HG02623 (cell line): Measurements from ENCODE around the gene CARD16.
"Not testable (repeated sequence)": the region's sequence is repeated elsewhere in the genome, so short reads cannot be mapped to it uniquely, and the experiment has no call there.

ENCODE experiments used
- ATAC-seq: cut with Tn5 transposase; IDR thresholded peaks from one replicate; pipeline ENCODE4 v1.9.1; 2021; ENCODE audit warnings: moderate library complexity; ENCODE audit not compliant: unreplicated experiment

Gene CARD16

DNA sequence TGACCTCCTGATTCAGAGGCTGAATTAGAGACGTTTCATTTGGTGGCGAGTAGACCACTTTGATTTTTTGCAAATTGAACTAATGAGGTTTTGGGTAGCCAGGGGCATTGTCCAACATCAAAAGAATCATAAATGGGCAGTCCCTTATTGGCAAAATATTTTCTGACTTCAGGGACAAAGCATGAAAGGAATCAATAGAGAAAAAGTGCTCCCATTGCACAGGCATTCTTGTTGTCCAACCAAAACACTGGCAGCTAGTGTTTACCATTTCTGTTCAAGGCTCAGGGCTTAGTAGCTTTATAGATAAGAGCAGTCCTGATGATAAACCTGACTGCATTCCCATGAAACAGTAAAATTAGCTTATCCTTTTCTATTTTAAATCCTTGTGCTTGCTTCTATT, 6.4 kb upstream of the CARD16 start:
- ATAC-seq: no peak

DNA sequence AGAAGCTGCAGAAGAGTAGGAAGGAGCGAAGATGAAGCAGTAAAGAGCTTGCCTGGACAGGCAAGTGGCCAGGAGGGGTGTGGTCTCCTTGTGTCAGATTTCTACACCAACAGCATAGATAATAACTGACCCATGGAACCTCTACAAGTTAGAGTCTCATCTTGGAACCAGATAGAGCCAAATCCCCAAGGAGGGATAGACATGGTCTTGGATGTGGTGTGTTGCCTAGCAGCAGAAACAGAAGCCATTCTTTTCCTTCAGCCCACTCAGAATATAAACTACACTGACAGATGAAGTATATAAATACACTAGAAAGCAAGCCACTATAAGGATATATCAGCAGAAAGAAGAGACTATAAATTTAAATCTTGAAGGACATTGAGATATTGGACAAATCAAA, 4.3 kb upstream of the CARD16 start:
- ATAC-seq: no peak

DNA sequence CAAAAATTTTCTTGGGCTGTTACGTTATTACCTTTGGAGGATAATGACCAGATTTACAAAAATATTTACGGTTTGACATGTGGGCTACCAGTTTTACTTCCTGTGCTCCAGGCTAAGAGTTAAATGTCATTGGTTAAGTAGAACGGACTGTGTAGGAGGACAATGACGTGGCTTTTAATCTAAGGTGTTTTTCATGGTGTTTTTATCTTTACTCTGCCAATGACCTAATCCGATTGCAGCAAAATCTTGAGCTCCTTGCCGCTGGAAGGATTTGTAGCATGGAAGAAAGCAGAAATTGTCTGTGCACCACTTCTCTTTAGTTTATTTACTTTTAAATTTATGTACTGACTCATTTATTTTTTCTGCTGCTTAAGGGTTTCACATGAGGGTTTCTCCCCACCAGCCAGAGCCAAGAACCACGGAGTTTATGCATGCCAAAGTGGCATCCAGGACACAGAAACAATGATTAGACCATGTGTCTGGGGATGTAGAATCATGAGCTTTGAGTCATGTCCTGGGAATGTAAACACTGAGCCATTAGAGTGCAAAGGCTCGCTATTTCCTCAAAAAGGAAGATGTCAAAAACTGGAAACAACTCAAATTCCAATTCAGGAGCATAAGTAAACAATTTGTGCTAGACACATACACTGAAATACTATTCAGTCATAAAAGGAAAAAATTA, 1.9 kb upstream of the CARD16 start:
- no peak for ATAC-seq

DNA sequence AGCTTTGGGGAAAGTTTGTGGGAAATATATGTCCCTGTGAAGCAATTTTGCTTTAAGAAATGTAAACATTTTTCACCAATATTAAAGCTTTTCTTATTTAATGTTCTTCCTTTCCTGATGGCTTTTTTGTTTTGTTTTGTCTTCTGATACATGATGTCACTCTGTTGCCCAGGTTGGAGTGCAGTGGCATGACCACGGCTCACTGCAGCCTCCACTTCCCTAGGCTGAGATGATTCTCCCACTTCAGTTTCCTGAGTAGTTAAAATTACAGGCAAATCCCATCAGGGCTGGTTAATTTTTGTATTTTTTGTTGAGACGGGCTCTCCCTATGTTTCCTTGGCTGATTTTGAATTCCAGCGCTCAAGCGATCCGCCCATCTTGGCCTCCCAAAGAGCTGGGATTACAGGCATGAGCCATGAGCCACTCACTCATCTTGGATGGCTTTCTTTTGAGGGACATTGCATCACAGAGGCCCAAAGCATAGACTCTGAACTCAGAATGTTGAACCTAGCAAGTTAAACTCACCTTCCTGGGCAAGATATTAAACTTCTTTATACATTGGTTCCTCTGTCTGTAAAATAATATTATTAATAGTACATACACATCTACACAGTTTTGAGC, 651 bp upstream of the CARD16 start:
- no peak for ATAC-seq

DNA sequence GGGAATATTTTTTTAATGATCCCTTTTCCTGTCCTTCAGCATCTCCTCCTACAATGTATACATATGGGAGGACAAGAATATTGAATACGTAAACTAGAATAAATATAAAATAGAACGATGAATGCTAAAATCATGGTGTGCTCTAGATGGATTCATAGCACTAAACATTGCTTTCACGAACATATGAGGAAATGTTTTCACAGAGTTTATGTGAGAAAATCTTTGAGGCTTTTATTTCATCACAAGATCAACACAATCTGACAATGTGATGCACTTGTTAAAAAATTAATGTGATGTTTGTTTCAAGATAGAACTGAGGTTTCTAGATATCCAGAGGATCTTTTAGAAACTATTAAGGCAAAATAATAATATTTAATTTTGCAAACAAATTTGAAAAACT, 3.0 kb downstream of the CARD16 start:
- no peak for ATAC-seq

DNA sequence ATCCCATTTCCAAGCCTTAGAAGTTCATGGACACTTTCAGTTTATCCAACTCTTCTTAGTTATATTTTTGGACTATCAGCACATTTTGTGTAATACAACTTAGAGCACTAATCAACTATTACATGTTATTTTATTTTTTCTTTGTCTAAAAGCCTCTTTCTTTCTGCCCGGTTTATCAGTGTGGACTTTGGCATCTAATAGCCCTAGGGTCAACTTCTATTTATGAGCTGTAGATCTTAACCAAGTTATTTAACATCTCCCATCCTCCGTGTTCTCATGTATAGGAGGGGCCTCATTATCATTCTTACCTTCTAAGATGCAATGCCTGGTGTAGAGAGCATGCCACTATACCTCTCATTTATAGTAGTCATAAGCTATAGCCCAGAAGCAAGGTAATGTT, 4.4 kb downstream of the CARD16 start:
- no peak for ATAC-seq

DNA sequence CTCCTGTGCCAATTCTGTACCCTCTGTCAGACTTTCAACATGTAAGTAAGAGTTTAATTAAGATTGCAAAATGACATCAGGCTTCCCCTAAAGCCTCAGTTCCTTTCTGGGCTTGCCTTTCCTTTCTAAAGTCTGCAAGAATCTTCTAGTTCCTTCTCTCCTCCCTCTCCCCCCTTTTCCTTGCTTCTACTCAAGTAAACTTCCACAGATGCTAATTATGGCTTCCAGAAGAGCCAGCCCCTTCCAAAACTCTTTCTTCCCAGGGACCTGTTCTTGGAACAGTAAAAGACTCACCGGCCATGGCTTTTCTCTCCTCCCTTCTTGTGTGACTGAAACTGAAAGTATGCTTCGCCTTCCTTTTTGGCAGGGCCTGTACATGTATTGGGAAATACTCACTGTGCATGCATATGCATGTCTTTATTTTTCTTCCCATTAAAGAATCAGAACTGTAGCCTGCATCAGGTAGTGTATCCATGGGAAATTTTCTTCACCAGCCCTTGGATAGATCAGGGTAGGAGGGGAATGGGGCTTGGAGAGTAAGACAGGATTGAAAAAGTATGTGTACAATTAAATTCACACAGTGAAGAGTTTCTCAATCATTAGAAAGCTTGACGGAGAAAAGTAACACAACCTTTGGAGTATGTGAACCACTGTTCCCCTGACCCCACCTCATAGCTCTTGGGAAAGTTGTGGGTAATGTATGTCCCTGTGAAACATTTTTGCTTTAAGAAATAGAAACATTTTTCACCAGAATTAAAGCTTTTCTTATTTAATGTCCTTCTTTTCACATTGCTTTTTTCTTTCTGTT, 10.1 kb downstream of the CARD16 start, which contains the start of gene CASP1:
Gene CASP1, minus strand, starts transcription at position 332 of the 808 bp plus-strand sequence. Its CDS starts 31 bp downstream, at position 301.
- ATAC-seq: peak; percentile 97

DNA sequence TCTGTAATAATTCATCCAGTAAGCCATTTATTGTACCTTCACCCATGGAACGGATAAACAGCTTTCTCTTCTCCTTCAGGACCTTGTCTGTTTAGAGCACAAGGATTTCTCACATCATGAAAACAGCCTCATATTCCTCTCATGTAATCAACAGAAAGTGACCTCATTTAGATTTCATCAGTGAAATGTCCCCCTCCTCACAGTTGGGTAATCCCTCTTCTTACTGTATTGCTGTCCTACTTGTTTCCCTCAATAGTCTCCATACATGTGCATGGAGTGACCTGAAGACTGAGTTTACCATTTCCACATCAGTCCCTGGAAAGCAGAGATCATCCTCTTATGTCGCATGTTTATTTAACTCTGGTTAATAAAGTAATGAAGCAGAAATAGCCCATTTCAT, 10.7 kb downstream of the CARD16 start:
- ATAC-seq: not testable (repeated sequence)

DNA sequence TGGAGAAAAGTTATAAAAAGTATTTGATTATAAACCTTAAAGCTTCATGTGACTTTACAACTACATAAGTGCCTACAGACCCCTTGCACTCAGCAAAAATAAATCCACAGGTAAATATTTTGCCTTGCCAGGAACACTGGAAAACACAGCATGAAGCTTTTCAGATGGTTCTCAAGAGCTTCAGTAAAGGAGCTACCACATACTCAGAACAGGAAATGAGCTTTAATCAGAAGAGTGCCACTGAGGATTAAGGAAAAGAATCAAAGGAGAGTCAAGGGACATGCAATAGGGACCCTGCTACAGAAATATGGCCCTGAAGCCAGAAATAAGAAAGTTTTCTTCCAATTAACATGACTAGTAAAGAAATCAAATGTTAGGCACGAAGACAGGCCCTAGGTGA, 11.4 kb downstream of the CARD16 start:
- ATAC-seq: no peak

DNA sequence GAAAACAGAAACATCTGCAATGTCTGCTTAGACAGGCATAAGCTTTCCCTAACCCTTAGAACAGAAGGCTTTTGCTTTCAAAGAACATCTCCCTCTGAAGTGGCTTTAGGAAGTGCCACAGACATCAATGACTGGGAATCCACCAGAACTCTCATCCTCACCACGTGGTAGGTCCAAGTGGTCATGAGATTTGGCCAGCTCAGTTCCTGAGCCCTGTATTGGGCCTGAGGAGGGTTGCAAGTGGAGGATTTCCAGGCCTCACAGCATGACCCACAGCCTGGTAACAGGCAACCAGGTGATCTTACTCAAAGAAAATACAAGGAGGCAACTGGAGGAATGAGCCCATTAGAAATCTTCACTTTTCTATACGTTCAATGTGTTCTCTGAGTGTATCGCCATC, 11.8 kb downstream of the CARD16 start:
- no peak for ATAC-seq

DNA sequence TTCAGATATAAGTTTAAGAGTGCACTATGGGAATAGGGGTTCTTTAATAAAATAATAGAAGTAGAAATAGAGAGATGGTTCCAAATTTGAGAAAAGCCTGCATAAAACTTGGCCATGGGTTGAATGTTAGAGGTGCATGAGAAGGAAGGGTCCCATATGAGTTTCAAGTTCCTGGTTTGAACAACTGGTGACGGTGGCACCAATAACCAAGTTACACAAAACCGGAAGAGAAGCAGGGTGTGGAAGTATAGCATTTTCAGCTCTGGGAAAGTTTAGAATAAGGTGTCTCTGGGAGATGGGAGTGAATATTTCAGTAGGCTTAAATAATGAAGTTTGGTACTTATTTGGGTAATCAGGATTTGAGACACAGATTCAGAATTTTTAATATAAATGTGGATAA, 12.6 kb downstream of the CARD16 start:
- no peak for ATAC-seq

DNA sequence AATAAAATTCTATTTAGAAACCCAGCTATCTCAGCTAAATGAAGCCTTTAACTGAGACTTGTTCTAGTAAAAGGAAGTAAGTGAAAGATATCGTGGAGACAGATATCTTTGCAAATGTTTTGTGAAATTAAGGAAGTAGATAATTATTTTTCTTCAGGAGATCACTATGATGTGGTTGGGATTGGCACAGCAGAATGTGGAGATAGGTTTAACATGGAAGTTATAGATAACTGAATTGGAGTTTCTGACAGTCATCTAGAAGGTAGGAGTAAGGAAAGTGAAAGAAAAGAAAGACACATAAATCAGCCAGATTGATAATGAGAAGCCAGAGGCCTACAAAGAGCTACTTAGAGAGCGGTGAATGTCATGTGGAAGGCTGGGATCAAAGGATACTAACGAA, 17.5 kb downstream of the CARD16 start:
- ATAC-seq: no peak

DNA sequence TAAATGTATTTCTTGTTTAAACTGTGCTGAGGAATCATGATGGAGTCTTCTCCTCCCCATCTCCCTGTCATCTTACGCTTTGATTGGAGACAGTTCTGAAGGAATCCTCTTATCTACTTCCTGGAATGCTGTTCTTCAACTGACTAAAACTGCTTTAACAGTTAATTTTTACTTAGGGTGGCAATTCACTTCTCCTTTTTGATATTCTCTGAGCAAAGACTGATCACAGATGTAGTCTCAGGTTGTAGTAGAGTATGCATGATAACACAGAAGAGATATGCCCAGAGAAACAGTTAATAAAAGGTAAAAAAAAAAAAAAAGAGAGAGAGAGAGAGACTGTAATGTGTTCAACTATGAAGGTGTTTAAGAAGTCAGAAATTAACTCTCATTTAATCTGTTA, 20.7 kb downstream of the CARD16 start:
- no peak for ATAC-seq

DNA sequence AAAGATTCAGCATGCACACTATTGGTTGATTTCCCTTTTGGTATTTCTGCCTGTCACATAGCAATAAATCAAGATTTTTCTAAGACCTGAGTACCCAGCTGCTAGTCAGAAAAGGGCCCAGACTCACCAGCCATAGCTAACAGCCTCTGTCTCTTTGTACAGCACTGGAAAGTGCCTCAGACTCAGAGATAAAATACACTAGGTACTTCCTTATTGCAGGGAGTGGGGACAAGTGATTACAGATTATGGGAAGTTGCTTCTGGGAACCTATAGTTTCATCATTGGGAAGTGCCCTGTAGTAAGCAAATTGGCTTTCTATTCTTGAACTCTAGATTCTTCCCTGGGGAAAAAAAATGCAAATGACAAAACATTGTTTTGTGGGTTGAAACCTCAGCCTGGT, 22.1 kb downstream of the CARD16 start, which contains the start of gene CASP5:
Gene CASP5, minus strand, starts transcription at position 166 of the 400 bp plus-strand sequence. Its CDS starts 32 bp downstream, at position 134.
- ATAC-seq: no peak

DNA sequence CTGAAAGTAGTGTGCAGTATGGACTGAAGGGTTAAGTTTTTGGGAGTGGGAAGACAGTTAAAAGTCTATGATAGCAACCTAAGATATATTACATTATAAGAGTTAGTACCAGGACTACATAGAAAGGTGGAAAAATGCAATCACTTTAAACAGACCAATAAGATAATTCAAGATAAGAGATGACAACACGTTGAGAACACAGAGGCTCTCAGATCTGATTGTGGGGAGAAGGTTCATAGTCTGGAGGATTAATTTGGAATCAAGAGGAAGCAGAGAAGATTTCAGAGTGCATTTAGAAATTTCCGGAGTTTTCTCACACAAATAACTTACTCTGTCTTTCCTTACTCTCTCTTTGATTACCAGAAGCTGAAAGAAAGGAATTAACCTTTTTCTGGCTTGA, 22.6 kb downstream of the CARD16 start:
- ATAC-seq: no peak

DNA sequence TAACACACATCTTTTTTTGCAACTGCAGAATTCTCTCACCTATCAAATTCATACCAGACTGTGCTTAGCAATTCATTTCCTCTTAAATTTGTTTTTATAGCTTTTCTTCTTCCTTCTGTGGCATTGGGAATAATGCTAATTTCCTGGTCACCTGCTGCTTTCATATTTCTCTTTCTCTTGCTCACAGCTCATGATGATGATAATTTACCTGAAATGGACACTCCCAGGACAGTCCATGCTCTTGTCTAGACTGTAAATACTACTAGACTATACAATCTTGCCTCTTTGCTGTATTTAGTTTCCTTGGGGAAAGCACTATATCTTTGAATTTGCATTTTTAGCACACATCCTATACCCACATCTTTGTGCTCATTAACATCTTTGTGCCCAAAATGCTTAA, 37.7 kb downstream of the CARD16 start:
- ATAC-seq: no peak

DNA sequence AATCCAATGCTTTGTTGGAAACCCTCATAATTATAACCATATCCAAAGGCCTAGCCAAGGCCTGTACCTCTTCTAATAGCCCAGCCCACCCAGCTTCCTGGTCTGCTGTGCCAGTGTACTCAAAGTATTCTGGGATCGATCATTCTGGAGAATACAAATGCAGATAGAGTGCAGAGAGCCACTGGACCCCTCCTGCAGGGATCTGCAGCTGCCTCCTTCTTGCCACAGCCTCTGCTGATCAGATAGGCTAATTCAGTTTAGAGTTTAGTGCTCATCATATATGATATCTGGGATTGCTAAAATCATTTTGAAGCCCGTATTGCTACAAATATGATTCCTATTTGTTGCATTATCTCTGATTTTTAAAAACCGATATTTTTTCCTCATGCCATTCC, 39.7 kb downstream of the CARD16 start:
- ATAC-seq: no peak

DNA sequence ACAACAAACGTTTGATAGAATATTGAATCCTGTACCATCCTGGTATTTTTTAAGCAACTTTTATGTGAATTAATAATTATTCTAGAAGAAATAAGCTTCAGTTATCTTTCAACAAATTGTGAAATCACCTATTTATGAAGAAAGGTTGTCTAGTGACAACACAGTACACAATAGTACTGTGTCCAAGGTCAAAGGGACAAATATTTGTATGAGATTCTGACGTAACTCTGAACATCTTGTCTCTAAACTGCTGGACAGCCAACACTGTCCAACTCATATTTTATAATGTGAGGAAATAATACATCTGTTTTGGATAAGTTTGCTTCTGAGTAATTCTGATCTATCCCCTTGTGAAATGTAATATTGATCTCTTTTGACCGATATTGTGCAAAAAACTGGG, 41.1 kb downstream of the CARD16 start:
- no peak for ATAC-seq

DNA sequence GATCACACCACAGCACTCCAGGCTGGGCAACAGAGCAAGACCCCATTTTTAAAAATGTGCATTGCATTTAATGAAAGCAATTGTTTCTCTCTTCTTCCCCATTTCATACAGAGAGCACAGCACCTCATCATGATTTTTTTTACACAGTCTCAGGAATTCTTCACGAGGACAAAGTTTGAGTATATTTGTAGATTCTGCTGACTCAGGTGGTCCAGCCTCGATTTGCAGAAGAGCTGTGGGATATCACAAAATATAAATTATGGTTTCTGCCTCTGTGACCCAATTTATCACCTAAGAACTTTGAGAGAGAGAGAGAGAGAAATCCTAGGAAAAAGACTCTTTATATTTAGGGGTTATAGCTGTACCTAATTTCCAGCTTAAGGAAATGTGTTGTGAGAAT, 42.0 kb downstream of the CARD16 start:
- ATAC-seq: no peak

DNA sequence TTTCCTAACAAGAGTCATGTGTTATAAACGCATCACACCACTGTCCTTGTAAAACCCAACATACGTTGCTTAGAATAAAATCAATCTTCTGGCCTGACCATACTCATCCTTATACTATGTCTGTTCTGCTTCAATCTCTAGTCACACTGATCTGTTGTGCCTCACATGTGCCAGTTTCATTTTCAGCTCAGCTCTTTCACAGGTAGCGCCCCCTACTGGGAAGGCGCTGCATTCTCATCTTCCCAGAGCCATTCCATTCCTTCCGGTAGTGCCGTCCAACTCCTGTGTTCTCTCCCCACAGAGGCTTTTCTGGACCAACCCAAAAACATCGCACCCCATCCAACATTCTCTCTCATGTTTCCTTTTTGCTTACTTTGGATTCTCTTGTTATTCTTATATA, 44.3 kb downstream of the CARD16 start:
- ATAC-seq: peak; percentile 86

DNA sequence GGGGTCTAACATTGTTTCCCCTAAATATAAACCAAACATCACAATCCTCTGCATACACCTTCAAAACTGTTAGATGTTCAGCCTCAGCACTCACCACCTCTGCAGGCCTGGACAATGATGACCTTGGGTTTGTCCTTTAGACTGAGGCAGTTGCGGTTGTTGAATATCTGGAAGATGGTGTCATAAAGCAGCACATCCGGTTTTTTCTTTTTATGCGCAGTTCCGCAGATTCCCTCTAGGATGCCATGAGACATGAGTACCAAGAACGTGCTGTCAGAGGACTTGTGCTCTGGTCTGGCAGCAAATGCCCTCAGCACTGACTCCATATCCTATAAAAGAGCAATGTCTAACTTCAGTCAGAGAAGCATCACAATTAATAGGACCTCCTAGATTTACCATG, 45.0 kb downstream of the CARD16 start:
- ATAC-seq: no peak

DNA sequence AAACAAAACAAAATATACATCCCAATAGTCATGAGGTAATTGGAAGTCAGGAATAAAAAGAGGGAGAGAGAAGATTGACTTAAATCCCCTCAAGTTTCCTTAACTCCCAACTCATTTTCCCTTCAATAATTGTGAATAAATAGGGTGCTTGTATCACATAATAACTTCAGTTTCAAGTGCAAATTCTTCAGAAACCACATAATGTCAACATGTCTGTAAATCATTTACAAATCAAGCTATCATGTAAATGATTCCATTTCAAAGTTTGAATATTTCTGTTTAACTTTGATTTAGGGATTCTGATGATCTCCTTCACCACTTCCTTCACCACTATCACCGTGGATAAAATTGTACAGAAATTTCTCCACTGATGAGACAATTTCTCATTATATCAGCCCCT, 45.4 kb downstream of the CARD16 start:
- ATAC-seq: no peak
